ENCODE data around the gene MYH7. TPM values are rescaled to one million over a fixed set of nuclear protein-coding genes. Genes with fewer than 3 reads are reported as not detected.
"Not testable (repeated sequence)": the region's sequence is repeated elsewhere in the genome, so short reads cannot be mapped to it uniquely, and the experiment has no call there.

The MYH7 gene
- polyA plus RNA-seq, 3 donors: 0.19 to 0.53 (median 0.35) TPM

DNA sequence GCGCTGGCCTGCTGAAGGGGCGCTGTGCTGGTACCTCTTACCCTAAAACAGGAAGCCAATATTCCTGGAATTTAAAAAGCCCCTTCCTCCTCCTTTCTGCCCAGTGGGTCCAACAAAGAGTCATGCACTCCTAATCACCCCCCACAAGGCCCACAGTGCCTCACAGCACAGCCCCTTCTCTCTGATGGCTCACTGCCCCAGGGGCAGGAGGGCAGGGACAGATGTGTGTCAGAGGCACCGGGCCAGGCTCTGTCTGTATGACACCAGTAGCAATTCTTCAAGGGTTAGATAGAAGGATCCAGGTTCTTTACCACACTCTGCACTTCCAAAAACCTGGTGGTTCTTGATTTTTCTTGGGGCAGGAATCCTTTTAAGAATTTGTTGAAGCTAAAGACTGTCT, 36.3 kb downstream of the MYH7 start:
- DNase-seq (ENCODE audit: extremely low read depth in 1 of 11, low read depth in 9 of 11, low spot score in 4 of 11): no peak

DNA sequence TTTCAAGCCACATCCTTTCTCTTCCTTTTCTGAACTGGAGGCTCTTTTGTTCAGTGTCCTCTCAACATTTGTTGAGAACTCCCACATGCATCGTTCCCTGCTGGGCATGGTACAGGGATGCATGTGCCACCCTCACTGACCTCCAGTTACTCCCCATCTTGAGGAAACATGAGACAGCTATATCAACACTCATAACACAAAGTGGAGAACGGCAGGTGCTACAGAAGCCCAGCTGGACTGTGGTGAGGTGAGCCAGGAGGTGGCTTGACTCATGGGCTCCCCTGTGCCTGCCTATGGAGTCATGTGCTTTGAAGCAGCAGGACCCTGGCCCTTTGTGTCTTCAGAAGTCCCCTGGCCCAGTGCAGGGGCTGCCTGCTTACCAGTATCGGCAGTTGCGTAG, 37.1 kb downstream of the MYH7 start:
- no peak for DNase-seq (ENCODE audit: extremely low read depth in 1 of 11, low read depth in 9 of 11, low spot score in 4 of 11)

DNA sequence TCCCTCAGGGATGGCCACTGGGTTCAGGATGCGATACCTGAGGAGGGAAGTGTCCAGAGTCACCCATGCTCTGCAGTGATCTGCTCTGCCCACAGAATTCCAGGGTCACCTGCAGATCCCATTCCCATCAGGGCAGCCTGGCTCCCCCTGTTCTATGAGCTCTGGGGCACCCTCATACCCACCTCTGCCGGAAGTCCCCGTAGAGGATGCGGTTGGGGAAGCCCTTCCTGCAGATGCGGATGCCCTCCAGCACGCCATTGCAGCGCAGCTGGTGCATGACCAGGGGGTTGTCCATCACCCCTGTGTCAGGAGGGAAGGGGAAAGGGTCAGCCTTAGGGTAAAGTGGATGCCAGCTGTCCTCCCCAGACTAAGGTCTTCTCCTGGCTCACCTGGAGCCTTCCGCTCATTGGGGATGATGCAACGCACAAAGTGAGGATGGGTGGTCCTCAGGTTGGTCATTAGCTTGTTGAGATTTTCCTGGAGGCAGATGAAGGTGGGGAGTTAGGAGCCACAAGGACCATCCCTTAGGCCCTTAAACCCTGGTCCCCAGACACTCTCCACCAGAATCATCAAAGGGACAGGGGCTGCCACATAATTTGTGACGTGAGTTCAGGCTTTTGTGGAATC, 38.6 kb downstream of the MYH7 start:
- DNase-seq (ENCODE audit: extremely low read depth in 1 of 11, low read depth in 9 of 11, low spot score in 4 of 11): no peak

DNA sequence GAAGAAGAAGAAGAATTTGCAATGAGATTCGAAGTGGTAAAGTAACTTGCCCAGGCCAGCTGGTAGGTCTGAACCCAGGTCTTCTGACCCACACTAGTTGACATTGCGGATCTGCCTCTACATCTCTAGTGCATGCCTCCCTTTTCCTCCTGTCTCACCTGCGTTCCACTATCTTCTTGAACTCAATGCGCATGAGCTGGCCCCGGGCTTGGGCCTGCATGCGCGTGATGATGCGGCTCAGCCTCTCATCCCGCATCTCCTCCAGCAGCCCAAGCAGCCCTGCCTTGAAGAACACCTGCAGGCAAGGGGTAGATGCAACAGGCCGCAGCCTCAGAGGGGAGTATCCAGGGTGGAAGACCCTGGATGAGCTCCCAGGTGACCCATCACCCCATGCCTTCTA, 39.3 kb downstream of the MYH7 start:
- DNase-seq (ENCODE audit: extremely low read depth in 1 of 11, low read depth in 9 of 11, low spot score in 4 of 11): no peak

DNA sequence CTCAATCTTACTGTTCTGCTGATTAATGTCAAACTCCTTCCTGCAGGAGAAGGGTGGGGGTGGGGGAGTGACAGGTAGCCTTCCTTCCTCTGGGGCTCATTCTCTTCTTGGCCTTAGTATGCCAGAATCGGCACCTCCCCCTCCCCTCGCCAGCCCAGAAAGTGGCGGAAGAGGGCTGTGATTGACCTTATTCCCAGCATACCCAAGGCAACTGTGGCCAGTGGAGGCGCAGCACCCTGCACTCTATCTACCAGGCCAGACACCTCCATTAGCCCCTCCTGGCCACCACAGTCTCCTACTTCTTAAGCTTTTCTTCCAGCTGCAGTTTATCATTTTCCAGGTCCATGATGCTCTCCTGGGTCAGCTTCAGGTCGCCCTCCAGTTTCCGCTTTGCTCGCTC, 42.8 kb downstream of the MYH7 start:
- DNase-seq (ENCODE audit: extremely low read depth in 1 of 11, low read depth in 9 of 11, low spot score in 4 of 11): no peak

DNA sequence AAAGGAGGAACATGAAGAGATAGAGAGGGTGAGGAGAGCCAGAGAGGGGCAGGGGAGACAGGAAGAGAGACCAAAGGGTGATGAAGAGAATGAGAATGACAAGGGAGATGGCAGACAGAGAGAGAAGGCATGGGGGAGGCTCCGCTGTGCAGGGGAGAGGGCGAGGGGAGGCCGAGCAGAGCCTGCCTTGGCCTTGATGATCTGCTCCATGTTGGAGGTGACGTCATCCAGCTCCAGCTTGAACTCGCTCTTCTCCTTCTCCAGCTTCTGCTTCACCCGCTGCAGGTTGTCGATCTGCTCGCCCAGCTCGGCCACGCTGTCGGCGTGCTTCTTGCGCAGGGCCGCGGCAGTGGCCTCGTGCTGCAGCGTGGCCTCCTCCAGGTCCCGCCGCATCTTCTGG, 45.6 kb downstream of the MYH7 start:
- not testable (repeated sequence) for DNase-seq (ENCODE audit: extremely low read depth in 1 of 11, low read depth in 9 of 11, low spot score in 4 of 11)

DNA sequence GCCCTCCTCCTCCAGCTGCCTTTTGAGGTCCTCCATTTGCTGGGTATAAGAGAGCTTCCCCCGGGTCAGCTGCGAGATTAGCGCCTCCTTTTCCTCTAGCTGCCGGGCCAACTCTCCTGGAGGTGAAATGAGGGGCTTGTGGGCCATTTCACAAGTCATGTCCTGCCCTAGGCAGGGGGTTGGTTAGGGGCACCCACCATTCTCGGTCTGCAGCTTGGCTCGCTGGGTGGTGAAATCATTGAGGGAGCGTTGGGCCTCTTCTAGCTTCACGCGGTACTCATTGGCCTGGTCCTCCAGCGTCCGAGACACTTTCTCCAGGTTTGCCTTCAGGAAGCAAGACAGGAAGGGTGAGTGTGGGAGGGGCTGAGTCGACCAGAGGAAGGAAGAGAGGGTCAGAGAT, 46.1 kb downstream of the MYH7 start:
- no peak for DNase-seq (ENCODE audit: extremely low read depth in 1 of 11, low read depth in 9 of 11, low spot score in 4 of 11)

DNA sequence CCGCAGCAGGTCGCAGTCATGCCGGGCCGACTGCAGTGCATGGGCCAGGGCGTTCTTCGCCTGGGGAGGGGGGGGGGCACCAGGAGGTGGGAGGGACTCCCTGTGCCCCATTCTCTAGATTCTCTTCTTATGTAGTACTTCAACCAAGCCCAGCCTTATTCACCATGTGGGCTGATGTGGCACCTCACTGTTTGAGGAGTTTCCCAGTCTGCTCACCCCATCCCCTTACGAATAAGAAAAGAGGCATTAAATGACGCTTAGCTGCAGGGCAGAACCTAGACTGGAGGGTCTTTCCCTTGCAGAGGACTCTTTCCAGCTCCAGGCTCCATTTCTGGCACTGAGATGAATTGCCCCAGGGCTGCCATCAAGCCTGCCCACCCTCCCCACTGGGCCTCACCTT, 46.5 kb downstream of the MYH7 start:
- DNase-seq (ENCODE audit: extremely low read depth in 1 of 11, low read depth in 9 of 11, low spot score in 4 of 11): no peak

DNA sequence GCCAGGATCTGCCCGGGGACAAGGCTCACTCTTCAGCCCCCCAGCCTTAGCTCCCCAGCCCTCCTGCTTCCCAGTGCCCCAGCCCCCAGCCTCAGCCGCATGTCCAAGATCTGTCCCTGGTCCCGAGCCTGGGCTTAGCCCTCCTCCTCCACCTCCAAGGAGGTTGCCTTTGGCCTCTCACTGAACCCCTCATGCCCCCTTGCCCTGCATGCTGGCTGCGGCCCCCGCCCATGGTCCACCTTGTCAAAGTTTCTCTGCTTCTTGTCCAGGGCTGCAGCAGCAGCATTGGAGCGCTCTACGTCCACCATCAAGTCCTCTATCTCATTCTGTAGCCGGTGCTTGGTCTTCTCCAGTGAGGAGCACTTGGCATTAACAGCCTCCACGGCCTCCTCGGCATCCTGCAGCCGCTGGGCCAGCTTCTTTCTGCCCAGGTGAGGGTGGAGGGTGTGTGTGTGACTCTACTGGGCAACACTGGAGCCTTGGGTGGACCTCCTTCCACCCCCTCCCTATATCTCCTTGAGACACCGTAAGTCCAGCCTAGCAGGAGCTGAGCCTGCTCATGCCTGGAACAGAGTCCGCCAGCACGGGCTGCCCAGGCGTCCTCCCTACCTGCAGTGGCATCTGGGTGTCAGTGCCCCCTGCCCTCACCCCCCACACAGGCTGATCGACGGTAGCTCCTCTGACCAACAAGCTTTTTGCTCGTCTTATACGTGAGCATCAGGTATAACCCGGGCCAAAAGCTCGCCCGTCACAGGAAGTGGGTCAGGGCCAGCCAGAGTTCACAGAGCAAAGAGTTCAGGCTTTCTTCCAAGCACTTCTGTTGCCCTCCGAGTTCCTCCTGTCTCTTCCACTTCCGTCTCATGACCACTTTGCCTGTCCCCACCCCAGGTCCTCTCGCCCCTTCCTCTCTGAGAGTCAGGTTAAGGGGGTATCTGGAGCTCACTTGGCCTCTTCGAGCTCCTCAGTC, 47.3 kb downstream of the MYH7 start:
- DNase-seq (ENCODE audit: extremely low read depth in 1 of 11, low read depth in 9 of 11, low spot score in 4 of 11): no peak

DNA sequence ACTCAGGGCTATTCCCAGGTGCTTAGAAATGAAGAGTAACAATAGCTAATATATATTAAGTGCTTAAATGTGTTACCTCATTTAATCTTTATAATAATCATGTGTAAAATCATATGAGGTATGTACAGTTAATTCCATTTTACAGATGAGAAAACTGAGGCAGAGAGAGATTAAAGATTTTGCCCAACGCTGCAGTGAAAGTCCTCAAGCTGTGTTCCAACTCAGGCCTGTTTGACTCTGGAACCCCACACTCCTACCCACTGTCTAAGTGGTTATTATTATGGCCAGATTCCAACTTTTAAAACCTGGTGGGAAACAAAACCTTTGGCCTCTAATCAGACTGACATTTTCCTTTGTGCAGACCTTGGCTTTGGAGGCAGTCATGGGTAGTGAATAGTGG, 48.5 kb downstream of the MYH7 start:
- no peak for DNase-seq (ENCODE audit: extremely low read depth in 1 of 11, low read depth in 9 of 11, low spot score in 4 of 11)

DNA sequence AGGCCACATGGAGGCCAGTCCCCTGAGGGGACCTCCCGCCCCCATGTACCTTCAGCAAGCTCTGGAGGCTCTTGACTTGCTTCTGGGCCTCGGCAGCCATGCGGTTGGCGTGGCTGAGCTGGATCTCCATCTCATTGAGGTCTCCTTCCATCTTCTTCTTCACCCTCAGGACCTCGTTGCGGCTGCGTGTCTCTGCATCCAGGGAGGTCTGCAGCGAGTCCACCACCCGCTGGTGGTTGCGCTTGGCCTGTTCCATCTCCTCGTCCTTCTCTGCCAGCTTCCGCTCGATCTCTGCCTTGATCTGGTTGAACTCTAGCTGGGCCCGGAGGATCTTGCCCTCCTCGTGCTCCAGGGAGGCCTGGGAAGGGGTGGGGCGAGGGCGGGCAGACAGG, 49.2 kb downstream of the MYH7 start:
- DNase-seq (ENCODE audit: extremely low read depth in 1 of 11, low read depth in 9 of 11, low spot score in 4 of 11): not testable (repeated sequence)

DNA sequence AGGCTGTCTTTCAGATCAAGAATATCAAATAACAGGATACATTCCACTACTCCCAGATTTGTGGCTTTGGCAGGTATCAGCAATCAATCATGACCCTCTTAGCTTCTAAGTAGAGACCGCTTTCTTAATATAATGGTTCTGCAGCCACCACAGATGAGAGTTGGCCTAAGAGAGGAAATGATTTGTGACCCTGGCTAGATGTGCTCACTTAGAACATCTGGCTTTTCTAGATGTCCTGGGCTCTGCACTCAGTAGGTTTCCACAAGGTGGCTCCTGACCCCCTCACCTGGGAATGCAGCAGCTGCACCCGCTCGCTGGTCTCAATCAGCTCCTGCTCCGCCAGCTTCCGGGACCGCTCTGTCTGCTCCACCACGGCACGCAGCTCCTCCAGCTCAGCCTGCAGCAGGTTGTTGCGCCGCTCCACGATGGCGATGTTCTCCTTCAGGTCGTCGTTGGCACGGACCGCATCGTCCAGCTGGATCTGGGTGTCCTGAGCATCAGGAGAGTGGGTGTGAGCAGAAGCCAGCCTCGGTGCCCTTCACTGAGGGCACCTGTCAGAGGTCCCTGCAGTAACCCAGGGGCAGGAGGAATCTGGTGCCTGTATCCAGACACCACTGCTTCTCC, 49.7 kb downstream of the MYH7 start:
- peak in 1 of 11 donors; percentile 14 for DNase-seq (ENCODE audit: extremely low read depth in 1 of 11, low read depth in 9 of 11, low spot score in 4 of 11)

DNA sequence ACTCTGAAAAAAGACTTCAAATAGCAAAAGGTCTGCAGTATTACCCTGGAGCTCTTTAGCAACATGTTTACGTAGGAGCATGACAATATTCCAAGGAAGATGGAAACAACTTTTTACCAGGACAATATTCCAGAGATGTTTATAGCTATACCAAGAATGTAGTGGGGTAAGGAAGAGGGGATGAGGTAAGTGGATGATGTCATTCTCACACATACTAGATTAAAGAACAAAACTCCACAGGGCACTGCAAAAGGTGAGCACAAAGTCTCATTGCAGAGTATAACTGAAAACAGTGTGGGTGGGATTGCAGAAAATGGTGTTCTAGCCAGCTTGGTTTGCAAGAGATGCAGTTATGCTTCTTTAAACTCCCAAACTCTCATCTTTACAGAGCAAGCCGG, 50.2 kb downstream of the MYH7 start:
- DNase-seq (ENCODE audit: extremely low read depth in 1 of 11, low read depth in 9 of 11, low spot score in 4 of 11): peak in 1 of 11 donors; percentile 3

DNA sequence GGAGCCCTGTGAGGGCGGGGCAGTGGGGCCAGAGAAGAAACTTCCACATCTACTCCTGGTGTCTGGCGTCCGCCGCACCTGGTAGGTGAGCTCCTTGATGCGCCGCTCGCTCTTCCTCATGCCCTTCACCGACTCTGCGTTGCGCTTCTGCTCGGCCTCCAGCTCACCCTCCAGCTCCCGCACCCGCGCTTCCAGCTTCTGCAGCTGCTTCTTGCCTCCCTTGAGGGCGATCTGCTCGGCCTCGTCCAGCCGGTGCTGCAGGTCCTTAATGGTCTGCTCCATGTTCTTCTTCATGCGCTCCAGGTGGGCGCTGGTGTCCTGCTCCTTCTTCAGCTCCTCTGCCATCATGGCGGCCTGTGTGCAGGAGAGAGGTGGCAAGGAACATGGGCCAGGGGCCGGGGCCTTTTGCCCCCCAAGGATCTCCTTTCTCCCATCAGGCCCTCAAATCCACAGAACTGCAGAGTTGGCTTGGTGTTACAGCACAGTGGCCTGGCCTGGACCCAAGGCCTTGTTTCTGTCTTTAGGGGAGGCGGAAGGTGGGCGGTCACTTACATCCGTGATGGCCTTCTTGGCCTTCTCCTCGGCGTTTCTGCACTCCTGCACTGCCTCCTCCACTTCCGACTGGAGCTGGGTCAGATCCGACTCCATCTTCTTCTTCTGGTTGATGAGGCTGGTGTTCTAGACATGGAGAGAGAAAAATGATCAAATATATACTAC, 50.9 kb downstream of the MYH7 start:
- no peak for DNase-seq (ENCODE audit: extremely low read depth in 1 of 11, low read depth in 9 of 11, low spot score in 4 of 11)

DNA sequence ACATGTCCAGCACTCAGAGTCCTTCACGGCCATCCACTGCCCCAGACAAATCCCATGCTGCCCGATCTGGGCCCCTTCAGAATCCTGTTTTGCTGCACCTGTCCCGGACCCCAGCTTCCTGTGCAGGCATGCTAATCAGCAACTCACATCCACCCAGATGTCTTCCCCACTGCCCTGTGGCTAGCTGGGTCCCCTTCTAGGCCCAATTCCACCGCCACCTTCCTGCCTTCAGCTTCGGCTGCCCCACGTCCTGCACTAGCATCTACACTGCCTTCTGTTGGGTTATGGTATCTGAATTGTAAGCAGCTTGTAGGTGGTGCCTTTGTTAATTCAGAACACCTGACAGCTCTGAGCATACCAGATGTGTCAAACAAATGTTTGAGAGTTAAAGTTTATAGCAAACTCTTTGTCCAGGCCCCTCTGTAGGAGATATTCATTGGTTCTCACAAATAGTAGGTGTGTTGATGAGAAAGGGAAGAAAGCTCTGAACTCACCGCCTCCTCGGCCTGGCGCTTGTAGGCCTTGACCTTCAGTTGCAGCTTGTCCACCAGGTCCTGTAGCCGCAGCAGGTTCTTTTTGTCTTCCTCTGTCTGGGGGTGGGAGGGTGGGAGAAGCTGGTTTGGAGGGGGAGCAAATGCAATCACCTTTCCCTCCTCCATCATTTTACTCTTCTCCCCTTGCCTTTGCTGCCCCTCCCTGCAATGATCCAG, 52.6 kb downstream of the MYH7 start:
- DNase-seq (ENCODE audit: extremely low read depth in 1 of 11, low read depth in 9 of 11, low spot score in 4 of 11): no peak

DNA sequence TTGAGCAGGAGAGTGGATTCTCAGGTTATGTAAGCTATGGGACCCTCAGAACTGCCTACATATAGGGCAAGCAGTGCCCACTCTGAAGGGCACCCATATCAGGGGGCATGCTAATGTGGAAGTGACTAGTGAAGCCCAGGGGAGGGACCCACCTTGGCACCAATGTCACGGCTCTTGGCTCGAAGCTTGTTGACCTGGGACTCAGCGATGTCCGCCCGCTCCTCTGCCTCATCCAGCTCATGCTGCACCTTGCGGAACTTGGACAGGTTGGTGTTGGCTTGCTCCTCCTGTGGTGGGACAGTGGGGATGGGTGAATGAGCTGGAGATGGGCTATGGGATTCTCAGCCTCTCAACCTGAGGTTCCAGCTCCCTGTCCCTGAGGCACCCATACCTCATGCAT, 53.2 kb downstream of the MYH7 start:
- DNase-seq (ENCODE audit: extremely low read depth in 1 of 11, low read depth in 9 of 11, low spot score in 4 of 11): no peak

DNA sequence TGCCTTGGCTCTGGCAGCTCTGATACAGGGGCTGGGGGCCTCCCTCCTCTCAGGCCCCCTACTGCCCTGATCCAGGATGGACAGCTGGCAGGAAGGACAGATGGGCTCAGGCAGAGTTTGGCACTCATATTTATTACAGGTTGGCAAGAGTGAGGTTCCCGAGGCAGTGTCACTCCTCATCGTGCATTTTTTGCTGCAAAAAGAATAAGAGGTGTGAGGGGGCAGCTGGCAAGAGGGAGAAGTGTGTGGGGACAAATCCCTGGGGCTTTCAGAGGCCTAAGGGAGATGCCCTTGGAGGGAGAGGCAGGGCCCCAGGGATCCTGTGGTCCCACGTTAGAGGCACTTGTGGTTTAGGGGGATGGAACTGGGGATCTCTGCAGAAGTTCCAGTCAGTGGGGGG, 53.6 kb downstream of the MYH7 start:
- no peak for DNase-seq (ENCODE audit: extremely low read depth in 1 of 11, low read depth in 9 of 11, low spot score in 4 of 11)

DNA sequence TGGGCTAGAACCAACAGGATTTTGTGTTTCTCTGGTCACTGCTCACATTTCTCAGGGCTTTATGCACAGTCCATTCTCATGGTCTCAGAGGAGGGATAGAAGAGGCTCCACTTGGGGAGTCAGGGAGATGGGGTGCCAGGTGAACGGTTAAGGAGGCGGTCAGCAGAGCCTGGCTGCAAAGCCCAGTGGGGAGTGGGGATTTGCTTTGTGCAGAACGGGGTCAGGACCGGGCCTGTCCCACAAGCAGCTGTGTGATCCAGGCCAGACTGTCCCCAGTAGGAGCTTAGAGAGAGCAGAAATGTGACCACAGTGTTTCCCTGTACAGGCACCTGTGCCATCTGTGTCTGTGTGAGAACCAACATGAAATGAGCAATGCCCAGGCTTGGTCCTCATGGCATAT, 54.5 kb downstream of the MYH7 start:
- DNase-seq (ENCODE audit: extremely low read depth in 1 of 11, low read depth in 9 of 11, low spot score in 4 of 11): no peak
